CD4-positive, alpha-beta T cell (primary cell): ENCODE data around the gene HMGB1. TPM values are rescaled to one million over a fixed set of nuclear protein-coding genes. Genes with fewer than 3 reads are reported as not detected.
"Not testable (repeated sequence)": the region's sequence is repeated elsewhere in the genome, so short reads cannot be mapped to it uniquely, and the experiment has no call there.

Experiments used
- ATAC-seq: fragments of 200-7000 bp; cut with Tn5 transposase; one replicate; pipeline ENCODE4 v1.10.0; 2022; ENCODE audit warnings: mild to moderate bottlenecking; ENCODE audit not compliant: poor library complexity
- CTCF ChIA-PET: fragments of 350-600 bp; sonication (Branson Sonifier 250); formaldehyde crosslinking; loops from one replicate; lab custom pipeline; 2021; ENCODE audit warnings: antibody characterized with exemption, inconsistent platforms; lab: Charles Lee
- POLR2A ChIA-PET: fragments of 350-600 bp; sonication (Branson Sonifier 250); formaldehyde crosslinking; loops from one replicate; lab custom pipeline; 2021; ENCODE audit warnings: antibody characterized with exemption, inconsistent platforms; lab: Charles Lee
- DNase-seq, 14 experiments: peaks; one replicate each; pipeline ENCODE4 v3.0.0-alpha.2; 2013 to 2020; ENCODE audit warnings: mixed read lengths in 2 of 14
- H3K27ac ChIP-seq, 2 donors: one replicate each; pipeline versions ENCODE4 v1.5.1 to v1.7.0; 2013; ENCODE audit warnings: low read length in 2 of 2, low read depth in 1 of 2, mild to moderate bottlenecking in 1 of 2
- H3K27me3 ChIP-seq, 2 experiments: 1 replicate in 1 of 2; 2 replicates in 1 of 2; pipeline versions ENCODE4 v1.6.1 to v1.7.0; 2013; ENCODE audit warnings: low read length in 2 of 2, control low read depth in 1 of 2, mild to moderate bottlenecking in 1 of 2, moderate library complexity in 1 of 2; ENCODE audit not compliant: insufficient read depth in 2 of 2, control insufficient read depth in 1 of 2
- H3K36me3 ChIP-seq: one replicate; pipeline ENCODE4 v1.6.1; 2013; ENCODE audit warnings: low read length, control low read depth; ENCODE audit not compliant: insufficient read depth
- H3K4me1 ChIP-seq: one replicate; pipeline ENCODE4 v1.6.1; 2013; ENCODE audit warnings: low read length, control low read depth; ENCODE audit not compliant: insufficient read depth
- H3K4me3 ChIP-seq: one replicate; pipeline ENCODE4 v1.5.1; 2013; ENCODE audit warnings: mild to moderate bottlenecking, low read length, moderate library complexity
- H3K9me3 ChIP-seq, 2 experiments: 1 replicate in 1 of 2; 2 replicates in 1 of 2; pipeline versions ENCODE4 v1.6.1 to v1.7.0; 2013; ENCODE audit warnings: low read length in 2 of 2, mild to moderate bottlenecking in 2 of 2, control low read depth in 1 of 2, moderate library complexity in 1 of 2; ENCODE audit not compliant: control insufficient read depth in 1 of 2, insufficient read depth in 1 of 2
- H3K27ac Mint-ChIP-seq: one replicate; pipeline ENCODE4 v1.8.0; 2020; ENCODE audit warnings: mixed read lengths
- H3K27me3 Mint-ChIP-seq: one replicate; pipeline ENCODE4 v1.8.0; 2021; ENCODE audit warnings: mixed read lengths
- H3K36me3 Mint-ChIP-seq: one replicate; pipeline ENCODE4 v1.8.0; 2021; ENCODE audit warnings: low read depth, mixed read lengths
- H3K4me1 Mint-ChIP-seq: one replicate; pipeline ENCODE4 v1.8.0; 2021; ENCODE audit warnings: low read depth, mixed read lengths
- H3K4me3 Mint-ChIP-seq: one replicate; pipeline ENCODE4 v1.8.0; 2020; ENCODE audit warnings: mild to moderate bottlenecking, mixed read lengths
- H3K9me3 Mint-ChIP-seq: one replicate; pipeline ENCODE4 v1.8.0; 2020; ENCODE audit warnings: mixed read lengths
- intact Hi-C, 2 experiments: fragments of 100-400 bp; cut with DNase I in 1 of 2; cut with micrococcal nuclease in 1 of 2; formaldehyde crosslinking; loops; one replicate each; pipeline versions ENCODE4 v1.15.1 to v1.9.0; 2023 to 2025; cut with DNase I, micrococcal nuclease
- total RNA-seq, 174 experiments: library from RNA in 2 of 174; stranded (reverse) in 2 of 174; gene quantifications; one replicate each; pipeline ENCODE4 v1.2.3 and lab custom pipeline; 2021 to 2026
- TF ChIP-seq, protein P1 (sequence below): fragments of 200-600 bp; IDR thresholded peaks from one replicate; pipeline ENCODE4 v1.8.0; 2022; ENCODE audit warnings: antibody characterized with exemption, mild to moderate bottlenecking

The HMGB1 gene
- total RNA-seq, 2 experiments from 2014 or later: 448 to 465 TPM

DNA sequence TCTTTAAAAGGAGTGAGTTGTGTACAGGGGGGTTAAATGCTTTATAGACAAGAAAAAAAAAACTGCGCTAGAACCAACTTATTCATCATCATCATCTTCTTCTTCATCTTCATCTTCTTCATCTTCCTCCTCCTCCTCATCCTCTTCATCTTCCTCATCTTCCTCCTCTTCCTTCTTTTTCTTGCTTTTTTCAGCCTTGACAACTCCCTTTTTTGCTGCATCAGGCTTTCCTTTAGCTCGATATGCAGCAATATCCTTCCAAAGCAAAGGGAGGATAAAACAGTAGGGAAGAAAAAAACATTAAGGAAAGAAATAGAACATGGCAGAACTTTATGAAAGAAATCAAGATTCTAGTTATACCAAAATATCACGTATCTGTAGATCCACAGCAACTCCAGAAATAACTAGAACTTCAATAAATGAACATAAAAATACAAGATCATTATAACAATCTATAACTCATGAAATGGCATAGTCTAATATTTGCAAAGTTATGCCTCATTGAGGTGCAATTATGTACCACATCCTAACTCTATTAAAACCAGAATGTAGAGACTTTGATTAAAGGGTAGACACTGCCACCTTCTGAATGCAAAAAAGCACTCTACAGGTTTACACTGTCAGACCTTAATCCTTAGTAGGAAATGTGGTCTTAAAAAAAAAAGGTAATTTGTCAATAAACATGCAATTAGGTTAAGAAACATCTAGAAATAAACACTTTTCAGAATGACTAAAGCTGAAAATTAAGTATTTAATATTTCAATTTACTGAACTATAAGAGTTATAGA is 4.3 kb downstream of the HMGB1 start:
- H3K36me3 ChIP-seq: peaks cover 35% of the 10 kb centered on the region
- CTCF ChIA-PET: interaction anchor here (0.7 to 3.6 kb wide), 10 partner anchors 53 to 346 kb away, joined by 3 to 15 read pairs (median 6); partner anchors contain the start of gene KATNAL1
- H3K27me3 Mint-ChIP-seq, H3K9me3 Mint-ChIP-seq, H3K27ac ChIP-seq, H3K4me3 ChIP-seq, H3K9me3 ChIP-seq, H3K27me3 ChIP-seq: not testable (repeated sequence)
- Mint-ChIP-seq H3K27ac (peak overlapping the region; percentile 97), H3K4me1 (peaks cover 61% of the 10 kb centered on the region), H3K4me3 (peak overlapping the region; percentile 98), H3K36me3 (peaks cover 72% of the 10 kb centered on the region)
- TF ChIP-seq, protein P1, sequence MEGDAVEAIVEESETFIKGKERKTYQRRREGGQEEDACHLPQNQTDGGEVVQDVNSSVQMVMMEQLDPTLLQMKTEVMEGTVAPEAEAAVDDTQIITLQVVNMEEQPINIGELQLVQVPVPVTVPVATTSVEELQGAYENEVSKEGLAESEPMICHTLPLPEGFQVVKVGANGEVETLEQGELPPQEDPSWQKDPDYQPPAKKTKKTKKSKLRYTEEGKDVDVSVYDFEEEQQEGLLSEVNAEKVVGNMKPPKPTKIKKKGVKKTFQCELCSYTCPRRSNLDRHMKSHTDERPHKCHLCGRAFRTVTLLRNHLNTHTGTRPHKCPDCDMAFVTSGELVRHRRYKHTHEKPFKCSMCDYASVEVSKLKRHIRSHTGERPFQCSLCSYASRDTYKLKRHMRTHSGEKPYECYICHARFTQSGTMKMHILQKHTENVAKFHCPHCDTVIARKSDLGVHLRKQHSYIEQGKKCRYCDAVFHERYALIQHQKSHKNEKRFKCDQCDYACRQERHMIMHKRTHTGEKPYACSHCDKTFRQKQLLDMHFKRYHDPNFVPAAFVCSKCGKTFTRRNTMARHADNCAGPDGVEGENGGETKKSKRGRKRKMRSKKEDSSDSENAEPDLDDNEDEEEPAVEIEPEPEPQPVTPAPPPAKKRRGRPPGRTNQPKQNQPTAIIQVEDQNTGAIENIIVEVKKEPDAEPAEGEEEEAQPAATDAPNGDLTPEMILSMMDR: peak; percentile 85
- DNase-seq (peak in 4 of 14 experiments; percentile 31 to 82 (median 78)), ATAC-seq (peak; percentile 13)
- intact Hi-C loops: loop anchor here (1.0 to 10.0 kb wide), 6 partner anchors 54 to 867 kb away; partner anchors contain the start of gene SLC7A1 (in 1 of the 2)
- POLR2A ChIA-PET: interaction anchor here (0.7 to 2.6 kb wide), 10 partner anchors 63 to 329 kb away, joined by 3 to 16 read pairs (median 8); partner anchors contain the start of gene USPL1
- peaks cover 11% of the 10 kb centered on the region for H3K4me1 ChIP-seq

DNA sequence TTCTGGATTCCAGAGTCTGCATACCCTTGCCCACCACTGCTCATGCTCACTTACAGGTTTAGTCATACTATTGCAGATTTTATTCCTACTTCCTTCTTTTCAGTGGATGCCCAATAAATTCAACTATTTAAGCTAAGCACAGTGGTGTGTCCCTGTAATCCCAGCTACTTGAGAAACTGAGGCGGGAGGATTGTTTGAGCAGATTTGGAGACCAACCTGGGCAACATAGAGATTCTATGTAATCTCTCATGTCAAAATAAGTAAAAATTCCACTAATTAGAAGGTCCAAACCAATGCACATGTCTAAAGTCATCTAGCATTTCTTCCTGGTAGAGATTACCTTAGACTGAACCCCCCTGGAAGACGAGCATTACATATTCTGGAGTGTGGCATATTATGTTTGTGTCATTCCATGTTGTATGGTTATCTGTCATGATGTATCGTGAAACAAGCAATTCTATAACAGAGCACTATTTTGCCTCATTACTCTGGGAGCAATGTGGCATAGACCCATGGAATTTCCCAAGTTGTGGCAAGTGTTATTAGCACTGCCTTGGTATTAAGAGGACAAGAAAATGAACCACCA is 8.3 kb downstream of the HMGB1 start:
- H3K9me3 ChIP-seq: no peaks in the 10 kb centered on the region
- no peak overlapping the region for H3K4me3 ChIP-seq
- DNase-seq (no peak), ATAC-seq (no peak)
- Mint-ChIP-seq H3K4me1 (peaks cover 37% of the 10 kb centered on the region), H3K4me3 (no peak overlapping the region), H3K9me3 (no peaks in the 10 kb centered on the region), H3K27ac (no peak overlapping the region), H3K27me3 (no peaks in the 10 kb centered on the region), H3K36me3 (peaks cover 40% of the 10 kb centered on the region)
- intact Hi-C loops: loop anchor here in 1 of 2 experiments (5.0 to 10.0 kb wide), 4 partner anchors 35 to 693 kb away; partner anchors contain the start of gene UBE2L5
- peaks cover 28% of the 10 kb centered on the region for H3K36me3 ChIP-seq
- ChIA-PET POLR2A (interaction anchor here (0.8 to 1.3 kb wide), 2 partner anchors 103 to 325 kb away, joined by 3 read pairs; no protein-coding TSS in a partner anchor), CTCF (interaction anchor here (0.9 kb wide), 1 partner anchor 50 kb away, joined by 3 read pairs; no protein-coding TSS in a partner anchor)
- TF ChIP-seq, protein P1: no peak
- no peak overlapping the region for H3K27ac ChIP-seq
- peaks cover 2% of the 10 kb centered on the region for H3K4me1 ChIP-seq
- H3K27me3 ChIP-seq: no peaks in the 10 kb centered on the region

DNA sequence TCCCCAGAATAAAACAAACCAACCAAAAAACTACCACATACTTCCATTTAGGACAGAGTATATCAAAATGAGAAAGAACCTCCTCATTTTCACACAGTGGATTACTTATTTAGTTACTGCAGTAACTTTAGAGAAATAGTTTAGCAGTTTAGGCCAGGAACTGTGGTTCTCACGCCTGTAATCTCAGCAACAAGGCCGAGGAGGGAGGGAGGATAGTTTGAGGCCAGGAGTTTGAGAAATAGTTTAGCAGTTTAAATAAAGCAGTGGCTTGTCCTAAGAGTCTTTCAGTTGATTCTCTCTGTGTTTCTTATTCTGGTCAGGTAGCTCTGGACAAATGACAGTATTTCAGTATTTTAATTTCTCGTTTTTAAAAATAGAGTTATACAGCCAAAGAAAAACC is 9.4 kb downstream of the HMGB1 start:
- H3K4me3 Mint-ChIP-seq: no peak overlapping the region
- peaks cover 29% of the 10 kb centered on the region for H3K36me3 Mint-ChIP-seq
- POLR2A ChIA-PET: no interaction called here
- intact Hi-C loops: loop anchor here in 1 of 2 experiments (5.0 to 10.0 kb wide), 4 partner anchors 34 to 691 kb away; partner anchors contain the start of gene UBE2L5
- H3K27ac Mint-ChIP-seq: peak overlapping the region; percentile 61
- no peak overlapping the region for H3K4me3 ChIP-seq
- CTCF ChIA-PET: no interaction called here
- no peak overlapping the region for H3K27ac ChIP-seq
- H3K4me1 ChIP-seq: no peaks in the 10 kb centered on the region
- H3K9me3 Mint-ChIP-seq: no peaks in the 10 kb centered on the region
- DNase-seq (no peak), ATAC-seq (no peak)
- peaks cover 17% of the 10 kb centered on the region for H3K36me3 ChIP-seq
- TF ChIP-seq, protein P1: no peak
- no peaks in the 10 kb centered on the region for H3K27me3 ChIP-seq
- no peaks in the 10 kb centered on the region for H3K27me3 Mint-ChIP-seq
- H3K4me1 Mint-ChIP-seq: peaks cover 26% of the 10 kb centered on the region
- H3K9me3 ChIP-seq: no peaks in the 10 kb centered on the region
